ENCODE measurements around the gene MMP15. TPM values are rescaled to one million over a fixed set of nuclear protein-coding genes. Genes with fewer than 3 reads are reported as not detected.

The MMP15 gene
- total and polyA plus RNA-seq, 2 of the 13 experiments (the other 11 are each of a cell fraction or from before 2014, with no cell fraction given), result 35.2 to 44.9 TPM

DNA sequence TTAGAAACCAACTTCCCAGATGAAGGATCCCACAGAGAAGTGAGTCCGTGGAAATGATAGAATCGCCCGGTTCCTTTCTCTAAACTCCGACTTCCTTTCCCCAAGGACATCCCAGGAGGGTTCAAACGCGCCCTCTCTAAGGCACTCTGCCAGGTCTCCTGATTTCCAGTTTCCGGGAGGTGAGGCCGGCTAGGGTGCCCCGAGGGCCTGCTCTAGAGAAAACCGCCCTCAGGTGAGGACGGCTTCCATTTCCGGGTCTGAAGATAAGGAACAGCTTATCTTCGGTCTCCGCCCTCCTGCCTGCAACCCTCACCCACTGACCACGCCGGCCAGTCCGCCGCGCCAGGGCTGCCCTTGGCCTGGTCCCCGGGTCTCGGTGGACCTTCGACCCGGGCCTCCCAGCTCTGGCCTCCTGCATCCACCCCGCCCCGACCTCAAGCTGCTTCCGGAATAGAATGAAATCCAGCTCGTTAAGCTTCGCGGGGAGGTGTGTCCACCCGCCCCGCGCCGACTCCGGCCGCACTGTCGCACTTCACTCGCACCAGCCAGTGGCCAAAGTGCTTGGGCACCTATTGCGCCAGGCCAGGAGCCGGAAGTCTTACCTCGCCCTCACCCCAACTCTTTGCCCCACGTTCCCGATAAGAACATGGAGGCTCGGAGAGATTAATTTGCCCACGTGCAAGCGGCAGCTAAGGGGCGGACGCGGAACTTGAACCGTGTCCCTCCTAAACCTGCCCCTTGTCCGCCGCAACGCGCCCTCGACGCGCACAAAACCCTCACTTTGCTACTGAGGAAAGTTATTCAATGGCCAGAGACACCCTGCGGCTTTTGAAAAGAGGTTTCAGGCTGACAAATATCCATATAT, 836 bp upstream of the MMP15 start (continued):
- TF ChIP-seq ISL2 (CRISPR knock-in tag; IDR thresholded peaks at IDR 0.05), result peak; percentile 87; the same call in 1 of the 2 replicates
- peak; percentile 92 for TF ChIP-seq ZNF501 (CRISPR knock-in tag; IDR thresholded peaks at IDR 0.05)
- no peak; the same call in 1 of the 2 replicates for TF ChIP-seq ZNF264 (CRISPR knock-in tag; IDR thresholded peaks at IDR 0.05)
- TF ChIP-seq RBM39 (IDR thresholded peaks at IDR 0.05; ENCODE audit: low read depth, low read length, poor library complexity, severe bottlenecking), result peak; percentile 82
- TF ChIP-seq, protein P1, sequence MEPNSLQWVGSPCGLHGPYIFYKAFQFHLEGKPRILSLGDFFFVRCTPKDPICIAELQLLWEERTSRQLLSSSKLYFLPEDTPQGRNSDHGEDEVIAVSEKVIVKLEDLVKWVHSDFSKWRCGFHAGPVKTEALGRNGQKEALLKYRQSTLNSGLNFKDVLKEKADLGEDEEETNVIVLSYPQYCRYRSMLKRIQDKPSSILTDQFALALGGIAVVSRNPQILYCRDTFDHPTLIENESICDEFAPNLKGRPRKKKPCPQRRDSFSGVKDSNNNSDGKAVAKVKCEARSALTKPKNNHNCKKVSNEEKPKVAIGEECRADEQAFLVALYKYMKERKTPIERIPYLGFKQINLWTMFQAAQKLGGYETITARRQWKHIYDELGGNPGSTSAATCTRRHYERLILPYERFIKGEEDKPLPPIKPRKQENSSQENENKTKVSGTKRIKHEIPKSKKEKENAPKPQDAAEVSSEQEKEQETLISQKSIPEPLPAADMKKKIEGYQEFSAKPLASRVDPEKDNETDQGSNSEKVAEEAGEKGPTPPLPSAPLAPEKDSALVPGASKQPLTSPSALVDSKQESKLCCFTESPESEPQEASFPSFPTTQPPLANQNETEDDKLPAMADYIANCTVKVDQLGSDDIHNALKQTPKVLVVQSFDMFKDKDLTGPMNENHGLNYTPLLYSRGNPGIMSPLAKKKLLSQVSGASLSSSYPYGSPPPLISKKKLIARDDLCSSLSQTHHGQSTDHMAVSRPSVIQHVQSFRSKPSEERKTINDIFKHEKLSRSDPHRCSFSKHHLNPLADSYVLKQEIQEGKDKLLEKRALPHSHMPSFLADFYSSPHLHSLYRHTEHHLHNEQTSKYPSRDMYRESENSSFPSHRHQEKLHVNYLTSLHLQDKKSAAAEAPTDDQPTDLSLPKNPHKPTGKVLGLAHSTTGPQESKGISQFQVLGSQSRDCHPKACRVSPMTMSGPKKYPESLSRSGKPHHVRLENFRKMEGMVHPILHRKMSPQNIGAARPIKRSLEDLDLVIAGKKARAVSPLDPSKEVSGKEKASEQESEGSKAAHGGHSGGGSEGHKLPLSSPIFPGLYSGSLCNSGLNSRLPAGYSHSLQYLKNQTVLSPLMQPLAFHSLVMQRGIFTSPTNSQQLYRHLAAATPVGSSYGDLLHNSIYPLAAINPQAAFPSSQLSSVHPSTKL (CRISPR knock-in tag; IDR thresholded peaks at IDR 0.05), result peak; percentile 88
- peak; percentile 89 for TF ChIP-seq ZNF431 (CRISPR knock-in tag; IDR thresholded peaks at IDR 0.05; ENCODE audit: borderline replicate concordance, low read depth)
- no peak for TF ChIP-seq RFX1 (IDR thresholded peaks at IDR 0.05)
- TF ChIP-seq ZNF780A (CRISPR knock-in tag; IDR thresholded peaks at IDR 0.05), result no peak; the same call in 1 of the 2 replicates
- TF ChIP-seq, protein P2, sequence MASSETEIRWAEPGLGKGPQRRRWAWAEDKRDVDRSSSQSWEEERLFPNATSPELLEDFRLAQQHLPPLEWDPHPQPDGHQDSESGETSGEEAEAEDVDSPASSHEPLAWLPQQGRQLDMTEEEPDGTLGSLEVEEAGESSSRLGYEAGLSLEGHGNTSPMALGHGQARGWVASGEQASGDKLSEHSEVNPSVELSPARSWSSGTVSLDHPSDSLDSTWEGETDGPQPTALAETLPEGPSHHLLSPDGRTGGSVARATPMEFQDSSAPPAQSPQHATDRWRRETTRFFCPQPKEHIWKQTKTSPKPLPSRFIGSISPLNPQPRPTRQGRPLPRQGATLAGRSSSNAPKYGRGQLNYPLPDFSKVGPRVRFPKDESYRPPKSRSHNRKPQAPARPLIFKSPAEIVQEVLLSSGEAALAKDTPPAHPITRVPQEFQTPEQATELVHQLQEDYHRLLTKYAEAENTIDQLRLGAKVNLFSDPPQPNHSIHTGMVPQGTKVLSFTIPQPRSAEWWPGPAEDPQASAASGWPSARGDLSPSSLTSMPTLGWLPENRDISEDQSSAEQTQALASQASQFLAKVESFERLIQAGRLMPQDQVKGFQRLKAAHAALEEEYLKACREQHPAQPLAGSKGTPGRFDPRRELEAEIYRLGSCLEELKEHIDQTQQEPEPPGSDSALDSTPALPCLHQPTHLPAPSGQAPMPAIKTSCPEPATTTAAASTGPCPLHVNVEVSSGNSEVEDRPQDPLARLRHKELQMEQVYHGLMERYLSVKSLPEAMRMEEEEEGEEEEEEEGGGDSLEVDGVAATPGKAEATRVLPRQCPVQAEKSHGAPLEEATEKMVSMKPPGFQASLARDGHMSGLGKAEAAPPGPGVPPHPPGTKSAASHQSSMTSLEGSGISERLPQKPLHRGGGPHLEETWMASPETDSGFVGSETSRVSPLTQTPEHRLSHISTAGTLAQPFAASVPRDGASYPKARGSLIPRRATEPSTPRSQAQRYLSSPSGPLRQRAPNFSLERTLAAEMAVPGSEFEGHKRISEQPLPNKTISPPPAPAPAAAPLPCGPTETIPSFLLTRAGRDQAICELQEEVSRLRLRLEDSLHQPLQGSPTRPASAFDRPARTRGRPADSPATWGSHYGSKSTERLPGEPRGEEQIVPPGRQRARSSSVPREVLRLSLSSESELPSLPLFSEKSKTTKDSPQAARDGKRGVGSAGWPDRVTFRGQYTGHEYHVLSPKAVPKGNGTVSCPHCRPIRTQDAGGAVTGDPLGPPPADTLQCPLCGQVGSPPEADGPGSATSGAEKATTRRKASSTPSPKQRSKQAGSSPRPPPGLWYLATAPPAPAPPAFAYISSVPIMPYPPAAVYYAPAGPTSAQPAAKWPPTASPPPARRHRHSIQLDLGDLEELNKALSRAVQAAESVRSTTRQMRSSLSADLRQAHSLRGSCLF (CRISPR knock-in tag; IDR thresholded peaks at IDR 0.05; ENCODE audit: borderline replicate concordance), result no peak
- TF ChIP-seq ZKSCAN5 (CRISPR knock-in tag; IDR thresholded peaks at IDR 0.05), result no peak
- TF ChIP-seq ZNF709 (CRISPR knock-in tag; IDR thresholded peaks at IDR 0.05), result no peak; the same call in none of the 2 replicates
- TF ChIP-seq RXRA (CRISPR knock-in tag; IDR thresholded peaks at IDR 0.05), result peak; percentile 96

Measured in HepG2 (cell line).